Trophoblast cell (in vitro differentiated cells and primary cell): Measurements from ENCODE around the gene GC.

Experiments used
- DNase-seq, 2 donors: peaks; one replicate each; pipeline ENCODE4 v3.0.0-alpha.2; 2016
- H2AFZ ChIP-seq: 2 replicates; pipeline ENCODE4 v1.6.1; 2013; ENCODE audit warnings: low read length, moderate library complexity, mild to moderate bottlenecking; ENCODE audit not compliant: insufficient read depth, poor library complexity
- H2AK5ac ChIP-seq: 2 replicates; pipeline ENCODE4 v1.6.1; 2013; ENCODE audit warnings: mild to moderate bottlenecking, low read length
- H2BK120ac ChIP-seq: 2 replicates; pipeline ENCODE4 v1.6.1; 2013; ENCODE audit warnings: low read length, mild to moderate bottlenecking, moderate library complexity; ENCODE audit not compliant: insufficient read depth, poor library complexity
- H2BK12ac ChIP-seq: 2 replicates; pipeline ENCODE4 v1.6.1; 2013; ENCODE audit warnings: mild to moderate bottlenecking, low read length, moderate library complexity
- H2BK5ac ChIP-seq: 2 replicates; pipeline ENCODE4 v1.6.1; 2013; ENCODE audit warnings: low read length, low read depth, moderate library complexity, mild to moderate bottlenecking; ENCODE audit not compliant: poor library complexity
- H3K14ac ChIP-seq: 2 replicates; pipeline ENCODE4 v1.6.1; 2013; ENCODE audit warnings: mild to moderate bottlenecking, low read length
- H3K18ac ChIP-seq: 2 replicates; pipeline ENCODE4 v1.6.1; 2013; ENCODE audit warnings: mild to moderate bottlenecking, low read length
- H3K23ac ChIP-seq: 2 replicates; pipeline ENCODE4 v1.6.1; 2013; ENCODE audit warnings: low read length
- H3K27ac ChIP-seq: 2 replicates; pipeline ENCODE4 v1.5.1; 2013; ENCODE audit warnings: low read depth, mild to moderate bottlenecking, inconsistent platforms, low read length, moderate library complexity
- H3K27me3 ChIP-seq: 2 replicates; pipeline ENCODE4 v1.6.1; 2013; ENCODE audit warnings: inconsistent platforms, mild to moderate bottlenecking, low read length, moderate library complexity; ENCODE audit not compliant: insufficient read depth
- H3K36me3 ChIP-seq, 2 experiments: 1 replicate in 1 of 2; 2 replicates in 1 of 2; pipeline ENCODE4 v1.6.1; 2013; ENCODE audit warnings: low read length in 2 of 2, mild to moderate bottlenecking in 2 of 2, moderate library complexity in 1 of 2; ENCODE audit not compliant: insufficient read depth in 2 of 2, control insufficient read depth in 1 of 2
- H3K4ac ChIP-seq: 2 replicates; pipeline ENCODE4 v1.6.1; 2013; ENCODE audit warnings: low read depth, mild to moderate bottlenecking, low read length, moderate library complexity
- H3K4me1 ChIP-seq, 2 experiments: 1 replicate in 1 of 2; 2 replicates in 1 of 2; pipeline ENCODE4 v1.6.1; 2013; ENCODE audit warnings: low read length in 2 of 2, mild to moderate bottlenecking in 2 of 2, moderate library complexity in 1 of 2; ENCODE audit not compliant: insufficient read depth in 2 of 2, control insufficient read depth in 1 of 2
- H3K4me2 ChIP-seq: 2 replicates; pipeline ENCODE4 v1.6.1; 2013; ENCODE audit warnings: inconsistent platforms, mild to moderate bottlenecking, low read length, moderate library complexity
- H3K4me3 ChIP-seq: 2 replicates; pipeline ENCODE4 v1.5.1; 2013; ENCODE audit warnings: mild to moderate bottlenecking, low read depth, low read length, inconsistent platforms
- H3K79me1 ChIP-seq: one replicate; pipeline ENCODE4 v1.6.1; 2013; ENCODE audit warnings: low read length
- H3K79me2 ChIP-seq: 2 replicates; pipeline ENCODE4 v1.6.1; 2013; ENCODE audit warnings: low read length, mild to moderate bottlenecking; ENCODE audit not compliant: control insufficient read depth, insufficient read depth, poor library complexity
- H3K9ac ChIP-seq: 2 replicates; pipeline ENCODE4 v1.6.1; 2013; ENCODE audit warnings: mild to moderate bottlenecking, low read length
- H3K9me3 ChIP-seq: 2 replicates; pipeline ENCODE4 v1.6.1; 2013; ENCODE audit warnings: low read depth, mild to moderate bottlenecking, control low read depth, inconsistent platforms, low read length; ENCODE audit not compliant: insufficient read depth
- H4K12ac ChIP-seq: 2 replicates; pipeline ENCODE4 v1.6.1; 2013; ENCODE audit warnings: low read depth, mild to moderate bottlenecking, low read length, moderate library complexity
- H4K8ac ChIP-seq: 2 replicates; pipeline ENCODE4 v1.6.1; 2013; ENCODE audit warnings: low read depth, mild to moderate bottlenecking, low read length, moderate library complexity
- H4K91ac ChIP-seq: one replicate; pipeline ENCODE4 v1.6.1; 2013; ENCODE audit warnings: low read depth, mild to moderate bottlenecking, low read length, moderate library complexity
- WGBS: extraction: QIAGEN DNeasy Blood & Tissue Kit; methylation state at CpG from one replicate; pipeline ENCODE4 v1.1.7; 2013; ENCODE audit warnings: missing lambda C conversion rate; ENCODE audit not compliant: insufficient read length, insufficient coverage; ENCODE audit errors: extremely low coverage; 5-methylcytosine and 5-hydroxymethylcytosine counted together

GC gene

GRCh38 chr4:71768123-71768522 is 15.8 kb downstream of the GC start:
- H3K4me2 ChIP-seq: no peak overlapping the region
- no peak overlapping the region for H4K12ac ChIP-seq
- H3K27me3 ChIP-seq: no peaks in the 10 kb centered on the region
- H2BK12ac ChIP-seq: no peak overlapping the region
- no peak overlapping the region for H2BK120ac ChIP-seq
- H3K9ac ChIP-seq: no peak overlapping the region
- DNase-seq: no peak
- H3K36me3 ChIP-seq: no peaks in the 10 kb centered on the region
- H3K79me2 ChIP-seq: no peaks in the 10 kb centered on the region
- no peak overlapping the region for H3K14ac ChIP-seq
- H3K4me1 ChIP-seq: no peaks in the 10 kb centered on the region
- no CpG with 5 or more reads among the region's 7 CpGs for WGBS
- no peak overlapping the region for H4K8ac ChIP-seq
- no peak overlapping the region for H3K18ac ChIP-seq
- H3K4ac ChIP-seq: no peak overlapping the region
- H2BK5ac ChIP-seq: no peak overlapping the region
- no peak overlapping the region for H2AK5ac ChIP-seq
- H2AFZ ChIP-seq: no peak overlapping the region
- H3K27ac ChIP-seq: no peak overlapping the region
- no peaks in the 10 kb centered on the region for H3K79me1 ChIP-seq
- H4K91ac ChIP-seq: no peak overlapping the region
- no peak overlapping the region for H3K4me3 ChIP-seq
- H3K9me3 ChIP-seq: no peaks in the 10 kb centered on the region
- H3K23ac ChIP-seq: no peak overlapping the region

DNA sequence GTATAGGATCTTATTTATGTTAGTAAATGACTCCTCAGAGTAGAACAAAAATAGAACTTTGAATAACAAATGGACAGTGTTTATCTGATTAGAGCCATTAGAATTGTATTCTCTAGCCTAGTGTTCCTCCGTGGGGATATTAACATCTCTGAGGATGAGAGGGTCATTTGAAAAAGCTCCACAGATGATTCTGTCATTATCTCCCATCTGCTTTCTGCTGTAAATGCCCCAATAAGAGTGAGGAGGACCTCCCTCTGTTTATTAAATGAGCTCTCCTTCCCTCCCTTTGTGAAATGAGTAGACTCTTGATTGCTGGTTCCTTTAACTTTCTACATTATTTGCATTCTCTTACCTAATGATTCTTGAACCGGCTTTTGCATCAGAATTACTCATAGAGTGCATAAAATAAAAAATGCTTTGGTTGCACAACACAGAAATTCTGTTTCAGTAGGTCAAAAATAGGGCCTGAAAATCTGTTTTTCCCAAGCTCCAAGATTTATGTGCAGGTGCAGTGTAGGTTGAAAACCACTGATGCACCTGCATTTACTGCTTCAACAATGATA is 18.0 kb downstream of the GC start:
- no peaks in the 10 kb centered on the region for H3K79me1 ChIP-seq
- no peaks in the 10 kb centered on the region for H3K79me2 ChIP-seq
- no peak overlapping the region for H2BK120ac ChIP-seq
- H2BK12ac ChIP-seq: no peak overlapping the region
- no peak overlapping the region for H4K8ac ChIP-seq
- DNase-seq: no peak
- no peak overlapping the region for H3K4ac ChIP-seq
- no peaks in the 10 kb centered on the region for H3K27me3 ChIP-seq
- H4K12ac ChIP-seq: no peak overlapping the region
- H3K4me2 ChIP-seq: no peak overlapping the region
- no CpG with 5 or more reads among the region's 2 CpGs for WGBS
- H2AK5ac ChIP-seq: no peak overlapping the region
- H3K9ac ChIP-seq: no peak overlapping the region
- no peak overlapping the region for H2BK5ac ChIP-seq
- H3K27ac ChIP-seq: no peak overlapping the region
- H3K9me3 ChIP-seq: no peaks in the 10 kb centered on the region
- H3K36me3 ChIP-seq: no peaks in the 10 kb centered on the region
- H3K4me1 ChIP-seq: no peaks in the 10 kb centered on the region
- H3K18ac ChIP-seq: no peak overlapping the region
- H3K4me3 ChIP-seq: no peak overlapping the region
- H3K23ac ChIP-seq: no peak overlapping the region
- H4K91ac ChIP-seq: no peak overlapping the region
- H2AFZ ChIP-seq: no peak overlapping the region
- no peak overlapping the region for H3K14ac ChIP-seq

DNA sequence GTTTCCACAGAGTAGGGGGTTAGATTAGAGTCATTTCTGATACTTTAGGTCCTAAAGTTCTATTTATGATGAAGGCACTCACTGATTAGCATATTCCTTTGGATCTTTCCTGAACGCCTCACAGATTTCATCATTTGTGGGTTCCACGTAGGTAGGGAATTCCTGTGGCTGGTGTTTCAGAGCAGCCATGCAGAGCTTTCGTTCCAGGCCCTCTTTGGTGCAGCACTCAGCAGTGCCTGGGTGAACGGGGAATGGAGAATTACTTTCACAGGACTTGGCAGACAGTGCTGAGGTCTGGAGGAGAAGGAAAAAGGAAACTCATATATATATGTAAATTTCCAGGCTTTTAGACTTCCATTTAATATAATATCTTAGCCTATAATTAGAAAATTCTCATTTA is 18.5 kb downstream of the GC start:
- Histone ChIP-seq H2BK12ac (no peak overlapping the region), H3K9me3 (no peaks in the 10 kb centered on the region), H2AK5ac (no peak overlapping the region), H3K79me1 (no peaks in the 10 kb centered on the region), H3K4ac (no peak overlapping the region), H3K27ac (no peak overlapping the region), H3K23ac (no peak overlapping the region), H3K4me2 (no peak overlapping the region), H3K9ac (no peak overlapping the region), H3K27me3 (no peaks in the 10 kb centered on the region), H3K79me2 (no peaks in the 10 kb centered on the region), H3K18ac (no peak overlapping the region), H3K14ac (no peak overlapping the region), H4K8ac (no peak overlapping the region), H3K4me1 (no peaks in the 10 kb centered on the region), H4K91ac (no peak overlapping the region), H2AFZ (no peak overlapping the region), H2BK120ac (no peak overlapping the region), H3K36me3 (no peaks in the 10 kb centered on the region), H4K12ac (no peak overlapping the region), H2BK5ac (no peak overlapping the region), H3K4me3 (no peak overlapping the region)
- DNase-seq: no peak
- WGBS: no CpG with 5 or more reads among the region's 4 CpGs

DNA sequence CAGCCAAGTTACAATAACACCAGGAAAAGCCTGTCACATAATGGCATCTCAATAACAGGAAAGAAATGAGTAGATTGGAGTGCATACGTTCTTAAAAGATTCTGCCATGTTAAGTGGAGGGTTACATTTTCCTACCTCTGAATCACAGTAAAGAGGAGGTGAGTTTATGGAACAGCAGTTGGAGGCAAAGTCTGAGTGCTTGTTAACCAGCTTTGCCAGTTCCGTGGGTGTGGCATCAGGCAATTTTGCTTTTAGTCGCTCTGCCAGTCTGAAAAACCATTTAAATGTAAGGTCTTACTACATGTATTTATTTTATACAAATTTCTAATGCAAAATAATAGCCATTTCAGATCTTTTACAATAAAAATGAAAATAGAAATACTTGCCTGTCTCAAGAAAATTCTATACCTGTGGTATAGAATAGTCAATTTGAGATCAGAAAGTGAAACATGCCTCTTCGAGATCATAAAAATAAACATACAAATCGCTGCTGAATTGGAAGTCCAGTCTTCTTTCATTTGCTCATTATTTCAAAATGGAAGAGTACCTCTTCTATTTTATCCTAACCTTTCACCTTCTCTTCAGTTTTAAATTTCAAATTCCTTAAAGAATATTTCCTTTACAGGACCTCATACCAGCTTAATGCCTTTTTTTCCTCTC is 31.4 kb downstream of the GC start:
- no peak overlapping the region for H4K91ac ChIP-seq
- H3K9ac ChIP-seq: no peak overlapping the region
- no peaks in the 10 kb centered on the region for H3K27me3 ChIP-seq
- H2AK5ac ChIP-seq: no peak overlapping the region
- no peak overlapping the region for H3K4me2 ChIP-seq
- WGBS: no CpG with 5 or more reads among the region's 5 CpGs
- no peaks in the 10 kb centered on the region for H3K79me1 ChIP-seq
- H2BK5ac ChIP-seq: no peak overlapping the region
- H3K4me3 ChIP-seq: no peak overlapping the region
- H3K4me1 ChIP-seq: no peaks in the 10 kb centered on the region
- H2BK120ac ChIP-seq: no peak overlapping the region
- no peak for DNase-seq
- H3K27ac ChIP-seq: no peak overlapping the region
- no peak overlapping the region for H3K14ac ChIP-seq
- no peaks in the 10 kb centered on the region for H3K79me2 ChIP-seq
- H2AFZ ChIP-seq: no peak overlapping the region
- H3K9me3 ChIP-seq: no peaks in the 10 kb centered on the region
- no peak overlapping the region for H4K12ac ChIP-seq
- H4K8ac ChIP-seq: no peak overlapping the region
- H3K18ac ChIP-seq: no peak overlapping the region
- no peak overlapping the region for H3K4ac ChIP-seq
- no peaks in the 10 kb centered on the region for H3K36me3 ChIP-seq
- H3K23ac ChIP-seq: no peak overlapping the region
- no peak overlapping the region for H2BK12ac ChIP-seq
